Right kidney (tissue), 1 donor: Measurements from ENCODE around the gene SAMD3.
"Not testable (repeated sequence)": the region's sequence is repeated elsewhere in the genome, so short reads cannot be mapped to it uniquely, and the experiment has no call there.

Experiments
- DNase-seq: peaks from one replicate; pipeline ENCODE4 v3.0.0-alpha.2; 2016

SAMD3 gene

DNA sequence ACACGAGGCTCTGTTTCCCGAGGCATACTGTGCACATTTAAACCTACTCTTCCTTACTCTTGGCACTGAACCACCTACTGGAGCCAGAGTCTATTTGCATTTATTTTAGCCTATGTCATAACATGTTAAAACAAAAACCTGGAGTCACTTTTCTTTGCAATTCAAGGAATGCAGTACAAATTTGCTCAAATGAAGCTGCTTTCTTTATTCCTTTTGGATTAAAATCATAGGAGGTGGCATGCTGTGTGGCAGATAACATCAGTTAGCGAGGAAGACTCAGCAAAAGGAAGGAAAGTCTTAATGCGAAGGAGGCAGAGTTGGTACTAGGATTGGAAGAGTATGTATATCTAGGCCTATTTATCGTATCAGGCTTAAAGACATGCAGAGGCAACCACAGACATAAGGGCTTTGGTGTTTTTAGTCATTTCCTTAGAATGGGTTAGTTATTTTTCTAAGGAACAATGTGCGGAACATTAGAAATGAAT lies 92.9 kb downstream of the SAMD3 start:
- no peak for DNase-seq

DNA sequence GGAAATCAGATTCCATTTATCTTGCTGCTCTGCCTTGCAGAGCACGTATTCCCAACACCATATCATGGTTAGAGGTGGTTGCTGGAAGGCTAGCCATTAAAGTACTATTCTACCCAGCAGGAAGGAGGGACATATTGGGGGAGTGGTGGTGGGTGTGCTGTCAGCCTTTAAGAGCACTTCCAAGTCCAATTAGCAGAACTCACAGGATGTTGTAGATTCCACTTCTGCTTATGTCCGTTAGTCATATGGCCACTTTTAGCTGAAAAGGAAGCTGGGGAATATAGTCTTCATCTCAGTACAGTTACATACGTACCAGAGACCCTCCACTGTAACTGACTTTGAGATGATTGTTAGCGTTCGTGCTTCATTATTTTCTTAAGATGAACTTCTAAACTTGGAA lies 94.4 kb downstream of the SAMD3 start:
- no peak for DNase-seq

DNA sequence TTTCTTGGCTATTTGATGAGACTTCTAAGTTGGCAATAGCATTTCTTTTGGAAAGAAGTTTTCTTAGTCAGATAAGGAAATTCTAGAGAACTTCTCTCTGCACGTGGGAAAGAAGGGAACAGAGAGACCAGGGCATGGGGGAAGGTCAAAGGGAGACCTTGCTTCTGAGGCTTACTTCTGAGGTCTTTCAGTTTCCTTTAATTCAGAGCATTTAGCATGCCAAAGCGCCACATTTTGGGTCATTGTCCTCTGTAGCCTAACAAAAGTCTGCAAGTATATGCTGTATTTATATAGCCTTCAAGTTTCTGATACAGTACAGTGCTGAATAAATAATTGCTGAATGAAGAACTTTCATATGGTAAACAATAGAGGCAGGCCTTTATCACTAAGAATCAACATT lies 95.6 kb downstream of the SAMD3 start:
- DNase-seq: no peak

DNA sequence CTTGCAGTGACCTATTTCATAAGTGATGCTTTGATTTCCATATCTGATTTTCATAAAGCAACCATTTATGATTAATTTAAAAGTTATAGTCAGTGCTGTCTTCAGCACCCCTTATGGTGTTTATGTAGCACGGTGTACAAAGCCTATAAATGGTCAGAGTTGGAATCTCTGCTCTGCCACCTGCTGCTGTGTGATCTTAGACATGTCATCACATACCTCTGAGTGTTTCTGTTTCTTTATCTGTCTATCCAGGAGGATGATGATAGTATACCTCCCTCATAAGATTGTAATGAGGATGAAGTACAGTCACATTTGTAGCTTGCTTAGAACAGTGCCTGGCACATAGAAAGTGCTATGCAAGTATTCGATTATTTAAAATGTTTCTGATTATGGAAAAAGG lies 100.5 kb downstream of the SAMD3 start:
- DNase-seq: no peak

DNA sequence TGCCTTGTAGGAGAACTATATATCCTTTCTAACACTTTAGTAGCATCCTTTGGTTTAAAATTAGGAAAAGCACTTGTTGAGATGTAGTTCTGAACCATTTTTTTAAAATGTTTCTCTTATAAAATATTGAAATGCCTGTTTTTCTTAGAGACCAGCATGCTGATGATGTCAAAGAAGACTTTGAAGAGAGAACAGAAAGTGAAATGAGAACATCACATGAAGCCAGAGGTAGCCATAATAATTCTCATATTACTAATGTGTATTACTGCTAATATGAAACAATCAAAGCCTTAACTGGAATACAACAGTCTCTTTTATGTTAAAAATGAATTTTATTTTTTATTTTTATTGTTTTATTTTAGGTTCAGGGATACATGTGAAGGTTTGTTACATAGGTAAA lies 102.0 kb downstream of the SAMD3 start:
- DNase-seq: no peak

DNA sequence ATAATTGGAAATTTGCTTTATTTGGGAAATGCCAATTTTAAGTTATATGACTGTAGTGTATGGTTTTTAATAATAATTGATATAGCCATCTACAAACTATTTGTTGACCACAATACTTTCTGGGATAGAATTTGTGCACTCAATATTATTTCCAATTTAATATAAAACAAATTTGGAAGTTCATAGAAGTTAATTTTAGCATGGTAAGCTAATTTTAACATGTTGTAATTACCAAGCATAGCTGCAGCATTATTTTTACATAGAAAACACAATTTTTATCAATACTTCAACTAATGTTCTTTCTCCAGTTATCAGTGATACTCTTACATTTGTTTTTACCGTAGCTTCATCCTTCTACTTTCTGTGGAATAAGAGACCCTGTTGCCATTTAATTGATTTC lies 103.5 kb downstream of the SAMD3 start:
- DNase-seq: no peak

DNA sequence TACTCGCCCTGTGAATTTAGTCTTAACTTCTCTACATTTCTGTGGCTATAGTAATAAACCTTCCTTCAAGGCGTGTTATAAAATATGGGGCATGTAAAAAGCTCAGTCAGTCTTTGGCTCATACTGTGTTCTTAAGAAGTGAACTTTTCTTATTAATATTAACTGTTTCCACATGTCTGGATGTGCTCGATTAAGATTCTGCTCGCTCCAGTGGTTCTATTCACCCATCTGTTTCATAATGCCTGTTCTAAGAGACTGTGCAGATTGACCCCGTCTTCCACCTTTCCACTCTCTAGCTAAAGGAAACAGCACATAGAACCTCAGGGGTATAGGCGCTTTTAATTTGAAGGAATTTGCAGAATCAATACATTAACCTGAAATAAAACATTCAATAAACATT lies 104.5 kb downstream of the SAMD3 start:
- DNase-seq: no peak

DNA sequence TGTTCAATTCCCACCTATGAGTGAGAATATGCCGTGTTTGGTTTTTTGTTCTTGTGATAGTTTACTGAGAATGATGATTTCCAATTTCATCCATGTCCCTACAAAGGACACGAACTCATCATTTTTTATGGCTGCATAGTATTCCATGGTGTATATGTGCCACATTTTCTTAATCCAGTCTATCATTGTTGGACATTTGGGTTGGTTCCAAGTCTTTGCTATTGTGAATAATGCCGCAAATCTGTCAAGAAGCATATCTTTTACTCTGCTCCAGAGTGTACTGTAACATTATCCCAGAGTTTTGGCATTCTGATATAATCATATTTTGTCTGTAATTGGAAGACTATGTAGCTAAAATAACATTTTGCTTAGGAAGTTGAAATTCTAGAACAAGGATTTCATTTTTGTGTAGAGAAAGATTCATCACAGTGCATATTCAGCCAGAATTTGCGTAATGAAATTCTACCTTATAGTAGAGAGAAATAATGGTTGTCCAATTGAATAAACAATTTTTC lies 105.5 kb downstream of the SAMD3 start:
- not testable (repeated sequence) for DNase-seq

DNA sequence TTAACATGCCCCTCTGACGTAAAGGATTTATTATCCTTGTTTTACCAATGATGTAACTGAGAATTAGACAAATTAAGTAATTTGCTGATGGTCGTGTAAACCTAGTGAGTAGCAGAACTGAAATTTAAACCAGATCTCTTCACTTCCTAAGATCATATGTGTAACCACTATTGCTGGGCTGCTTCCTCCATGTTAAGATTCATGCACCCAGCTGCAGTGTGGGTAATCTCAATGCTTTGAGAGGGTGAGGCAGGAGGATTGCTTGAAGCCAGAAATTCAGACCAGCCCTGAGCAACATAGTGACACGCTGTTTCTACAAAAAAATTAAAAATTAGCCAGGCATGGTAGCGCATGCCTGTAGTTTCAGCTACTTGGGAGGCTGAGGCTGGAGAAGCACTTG lies 106.5 kb downstream of the SAMD3 start:
- no peak for DNase-seq

DNA sequence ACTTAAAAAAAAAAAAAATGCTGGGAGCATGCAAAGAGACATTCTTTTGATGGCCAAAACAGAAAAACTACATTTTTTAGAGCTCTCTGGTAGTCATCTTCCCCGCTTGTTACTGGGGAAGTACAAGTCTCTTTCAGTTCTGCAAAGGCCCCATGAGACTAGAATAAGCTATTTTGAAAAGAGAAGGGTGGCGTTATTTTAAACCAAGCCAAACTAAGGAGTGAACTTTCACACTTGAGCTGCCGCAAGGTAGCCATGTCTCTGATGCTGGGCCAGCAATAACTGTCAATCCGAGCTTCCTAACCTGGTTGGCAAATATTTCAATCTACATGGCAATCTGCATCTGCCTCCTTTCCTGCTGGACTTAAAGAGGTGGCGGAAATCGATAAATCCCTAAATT lies 107.7 kb downstream of the SAMD3 start:
- DNase-seq: no peak

DNA sequence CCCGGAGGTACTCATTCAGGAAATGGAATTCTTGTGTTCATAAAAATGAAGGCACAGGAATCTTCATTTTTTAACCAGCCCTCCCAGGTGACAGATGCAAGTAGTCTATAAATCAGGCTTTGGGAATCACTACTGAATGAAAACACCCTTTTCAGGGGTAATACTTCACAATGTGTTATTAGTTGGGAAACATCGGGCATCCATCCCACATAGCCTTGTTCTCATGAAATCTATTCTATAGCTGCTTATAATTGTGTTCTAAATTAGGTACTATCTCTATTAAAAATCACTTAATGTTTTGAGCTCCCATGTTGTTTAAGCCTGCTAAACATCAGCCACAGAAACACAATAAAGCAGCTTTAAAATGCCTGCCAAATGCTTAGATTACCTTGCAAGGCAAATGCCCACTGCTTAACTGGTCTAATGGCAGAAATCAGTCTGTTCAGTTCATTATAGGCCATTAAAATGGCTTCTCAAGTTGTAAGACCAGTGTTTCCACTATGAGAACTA lies 109.5 kb downstream of the SAMD3 start:
- no peak for DNase-seq

DNA sequence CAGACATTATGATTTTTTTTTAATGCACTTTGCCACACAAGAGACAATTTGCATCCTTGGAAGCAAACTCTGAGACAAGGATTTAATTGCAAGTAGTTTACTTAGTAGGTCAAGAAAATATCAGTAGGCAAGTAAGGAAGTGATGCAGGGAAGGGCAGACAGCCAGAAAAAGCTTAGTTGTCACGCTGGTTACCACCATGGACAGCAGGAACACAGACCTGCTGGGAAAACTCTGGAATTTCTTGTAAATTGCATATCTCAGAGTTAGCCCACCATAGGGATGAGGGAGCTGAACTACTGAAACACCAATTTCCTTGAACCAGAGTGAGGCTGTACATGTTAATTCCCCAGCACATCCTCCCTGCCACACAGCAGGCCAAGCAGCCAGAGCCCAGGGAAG lies 111.7 kb downstream of the SAMD3 start:
- DNase-seq: no peak

DNA sequence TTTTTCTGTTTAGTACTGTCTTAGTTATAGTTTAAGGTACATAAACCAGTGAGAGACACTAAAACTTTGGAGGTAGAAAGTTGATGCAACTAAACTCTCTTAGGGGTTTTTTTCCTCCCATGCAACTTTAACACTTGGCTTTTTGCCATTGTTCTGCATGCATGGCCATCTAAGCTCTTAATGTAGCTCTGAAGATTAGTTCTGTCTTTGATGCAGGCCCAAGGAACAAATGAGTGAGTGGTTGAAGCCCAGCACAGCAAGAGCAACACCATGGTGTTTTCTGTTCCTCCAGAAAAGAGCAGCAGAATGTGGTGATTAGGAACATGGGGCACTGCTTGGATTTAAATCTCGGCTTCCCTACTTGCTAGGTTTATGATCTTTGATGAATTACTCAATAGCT lies 115.0 kb downstream of the SAMD3 start:
- DNase-seq: no peak

DNA sequence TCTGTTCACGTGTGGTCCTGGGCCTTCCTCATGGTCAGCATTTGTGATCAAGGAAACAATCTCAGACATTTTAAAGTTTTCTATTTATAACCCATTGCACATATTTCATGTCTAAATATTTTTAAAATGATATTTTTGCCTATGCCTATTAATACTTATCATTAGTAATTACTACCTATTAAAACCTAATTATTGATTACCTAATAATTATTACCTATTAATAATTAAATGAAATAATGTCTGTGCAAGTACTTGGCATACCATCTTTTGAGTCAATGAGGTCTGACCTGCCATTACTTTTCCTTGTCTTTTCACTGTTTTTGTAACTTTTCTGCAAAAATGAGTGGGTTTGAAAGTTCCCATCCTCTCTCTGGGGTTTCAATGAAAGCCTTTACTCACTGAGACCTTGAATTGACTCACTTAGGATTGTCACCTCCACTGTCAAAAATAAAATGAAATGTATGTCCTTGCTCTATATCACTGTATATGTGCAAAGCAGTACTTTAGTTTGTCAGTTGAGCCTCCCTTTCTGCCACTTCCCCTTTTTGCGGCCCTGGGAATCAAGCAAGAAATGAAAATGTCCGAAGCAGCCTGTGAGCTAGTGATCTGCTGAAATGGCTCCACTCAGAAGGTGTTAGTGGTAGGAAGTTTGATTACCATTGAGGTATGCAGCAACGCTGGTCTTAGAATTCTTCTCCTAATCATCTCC lies 116.6 kb downstream of the SAMD3 start:
- no peak for DNase-seq

DNA sequence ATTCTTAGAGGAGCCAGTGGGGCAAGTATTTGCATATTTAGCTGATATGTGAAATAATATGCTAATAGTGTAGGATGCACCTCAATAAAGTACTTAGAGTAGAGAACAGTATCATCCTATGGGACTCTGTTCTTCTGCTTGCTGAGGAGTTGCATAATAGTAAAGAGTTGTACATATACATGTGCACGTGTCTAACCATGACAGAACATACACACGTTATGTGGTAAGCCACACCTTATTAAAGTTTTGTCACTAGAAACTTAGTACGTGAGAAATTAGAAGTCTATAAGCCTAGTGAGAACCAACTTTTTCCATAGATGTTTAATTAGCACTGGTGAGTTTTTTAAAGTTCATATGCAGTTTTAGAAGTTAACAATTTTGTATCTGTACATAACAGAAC lies 123.6 kb downstream of the SAMD3 start:
- no peak for DNase-seq

DNA sequence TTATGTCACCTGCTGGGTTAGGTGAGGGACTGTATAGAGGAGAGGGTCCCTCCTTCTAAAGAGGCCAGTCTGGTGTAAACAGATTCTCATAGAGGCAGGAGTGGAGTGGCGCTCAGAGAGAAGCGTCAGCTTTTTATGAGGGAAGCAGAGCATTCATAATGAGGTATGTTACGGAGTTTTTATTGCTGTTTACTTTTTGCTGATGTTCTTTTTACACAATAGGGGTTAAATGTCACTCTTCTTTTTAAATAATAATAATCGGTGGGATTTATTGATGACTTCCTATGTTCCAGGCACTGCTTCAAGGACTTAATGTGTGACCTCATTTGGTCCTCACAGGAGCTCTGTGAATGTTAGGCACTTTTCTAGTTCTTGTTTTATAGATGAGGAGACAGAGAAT lies 124.4 kb downstream of the SAMD3 start:
- no peak for DNase-seq
